HG03135 (cell line): ENCODE results near the gene DBN1.

Experiments used
- ATAC-seq: cut with Tn5 transposase; IDR thresholded peaks from one replicate; pipeline ENCODE4 v1.9.1; 2021; ENCODE audit warnings: mild to moderate bottlenecking, moderate library complexity; ENCODE audit not compliant: unreplicated experiment

Gene DBN1

DNA sequence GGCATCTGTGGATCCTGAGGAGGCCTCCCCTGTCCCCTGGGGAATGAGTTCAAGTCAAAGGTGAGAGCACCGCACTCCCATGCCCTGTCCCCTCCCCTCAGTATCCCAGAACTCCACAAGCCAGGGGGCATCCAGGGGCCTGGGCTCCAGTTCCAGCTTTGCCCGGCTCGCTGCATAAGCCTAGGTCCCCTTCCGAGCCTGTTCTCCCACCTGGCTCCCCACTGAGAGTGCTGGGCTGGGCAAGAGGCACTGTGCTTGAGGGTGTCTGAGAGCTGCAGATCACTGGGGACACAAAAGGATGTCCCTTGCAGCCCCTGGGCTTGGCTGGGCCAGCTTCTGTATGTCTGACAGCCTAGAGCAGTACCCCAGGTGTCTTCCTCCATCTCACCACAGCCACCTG, 31.6 kb upstream of the DBN1 start:
- no peak for ATAC-seq

DNA sequence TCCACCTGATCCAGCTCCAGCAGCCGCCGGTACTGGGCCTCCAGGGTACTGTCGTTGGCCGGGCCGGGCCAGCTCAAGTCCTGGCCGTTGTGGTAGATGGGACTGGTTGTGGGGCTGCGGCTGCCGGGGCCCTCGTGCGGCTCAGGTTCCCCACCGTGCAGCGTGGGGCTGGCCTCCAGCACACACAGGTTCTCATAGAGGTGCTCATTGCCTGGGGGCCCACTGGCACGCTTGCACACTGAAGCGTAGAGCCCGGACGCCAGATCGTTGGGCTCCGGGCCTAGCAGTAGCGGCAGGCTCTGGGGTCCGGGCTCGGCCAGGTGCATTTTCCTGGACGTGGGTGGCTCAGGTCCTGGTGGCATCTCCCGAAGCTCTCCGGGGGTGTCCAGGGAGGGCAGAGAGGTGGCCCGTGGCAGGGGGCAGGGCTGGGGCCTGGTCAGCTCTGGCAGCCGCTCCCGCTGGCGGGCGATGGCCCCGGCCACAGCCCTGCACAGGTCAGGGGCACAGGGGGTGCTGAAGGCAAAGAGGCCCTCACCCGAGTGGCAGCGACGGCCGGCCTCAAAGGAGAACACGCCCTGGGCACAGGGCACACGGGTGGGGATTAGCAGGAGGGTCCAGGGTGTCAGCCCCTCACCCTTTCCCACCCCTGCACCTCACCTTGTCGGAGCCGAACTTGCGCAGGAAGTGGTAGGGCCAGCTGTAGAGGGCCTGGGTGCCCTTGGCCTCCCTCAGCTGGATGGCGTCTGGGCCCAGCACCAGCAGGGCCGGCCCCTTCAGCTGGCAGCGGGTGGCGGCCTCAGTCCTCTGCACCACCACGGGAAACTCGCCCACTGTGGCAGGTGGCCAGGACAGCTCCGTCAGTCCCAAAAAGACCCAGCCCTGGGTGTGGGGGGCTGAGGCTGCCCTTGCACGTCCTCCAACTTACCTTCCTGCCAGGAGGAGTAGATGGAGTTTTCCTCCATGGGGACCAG, 30.9 kb upstream of the DBN1 start:
- ATAC-seq, result no peak

- ATAC-seq, result no peak
Observed at GRCh38 chr5:177503351-177504085, 30.1 kb upstream of the DBN1 start.

DNA sequence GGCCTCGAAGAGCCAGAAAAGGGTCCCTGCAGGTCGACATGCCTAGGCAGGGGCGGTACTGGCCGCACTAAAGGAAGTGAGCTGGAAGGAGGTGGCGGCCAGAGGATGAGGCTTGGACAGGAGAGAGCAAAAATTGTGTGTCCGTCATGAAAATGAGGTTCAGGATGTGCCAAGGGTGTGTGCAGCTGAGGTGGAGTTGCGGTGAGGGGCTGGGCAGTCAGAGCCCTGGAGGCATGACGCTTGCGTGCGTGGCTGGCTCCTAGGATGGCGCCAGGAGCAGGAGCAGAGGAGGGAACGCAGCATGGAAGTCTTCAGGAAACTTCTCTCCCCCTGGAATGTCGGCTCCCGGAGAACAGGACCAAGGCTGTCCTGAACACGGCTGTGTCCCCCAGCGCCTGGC, 29.5 kb upstream of the DBN1 start:
- ATAC-seq, result no peak

GRCh38 chr5:177501874-177502678, 28.6 kb upstream of the DBN1 start:
- ATAC-seq, result no peak

GRCh38 chr5:177500685-177501522, 27.5 kb upstream of the DBN1 start:
- ATAC-seq, result no peak

- ATAC-seq, result no peak
Observed at GRCh38 chr5:177499842-177500241, 26.4 kb upstream of the DBN1 start.

DNA sequence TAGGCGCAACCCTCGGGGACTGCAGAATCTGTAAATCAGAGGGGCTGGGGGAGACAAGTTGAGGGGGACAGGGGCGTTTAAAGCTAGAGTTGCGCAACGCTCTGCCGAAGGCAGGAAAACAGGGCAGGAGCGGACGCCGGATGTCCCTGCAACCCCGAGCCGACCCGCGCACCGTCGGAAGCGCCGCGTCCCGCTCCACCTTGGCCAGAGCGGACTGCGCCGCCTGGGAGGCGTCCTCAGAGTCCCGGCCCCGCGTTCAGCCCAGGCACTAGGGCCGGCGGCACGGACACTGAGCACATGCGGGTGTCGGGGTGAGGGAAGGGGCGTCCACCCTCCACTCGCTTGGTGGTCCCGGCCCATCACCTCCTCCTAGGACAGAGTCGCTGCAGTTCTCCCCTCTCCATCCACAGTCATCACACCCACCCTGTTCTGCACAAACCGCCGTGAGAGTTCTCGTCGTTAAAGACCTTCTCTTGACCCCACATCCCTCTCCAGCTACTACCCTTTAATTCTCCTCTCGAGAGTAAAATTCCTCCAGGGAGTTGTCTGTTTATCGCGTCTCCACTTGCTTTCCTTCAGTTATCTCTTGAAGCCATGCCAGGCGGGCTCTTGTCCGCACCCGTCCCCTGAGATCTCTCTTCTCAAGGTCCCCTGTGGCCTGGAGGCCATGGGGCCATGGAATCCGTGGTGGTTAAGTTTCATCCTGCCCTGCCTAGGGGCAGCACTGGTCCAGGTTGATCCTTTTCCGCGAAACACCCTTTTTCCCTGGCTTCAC, 24.8 kb upstream of the DBN1 start:
- no peak for ATAC-seq

DNA sequence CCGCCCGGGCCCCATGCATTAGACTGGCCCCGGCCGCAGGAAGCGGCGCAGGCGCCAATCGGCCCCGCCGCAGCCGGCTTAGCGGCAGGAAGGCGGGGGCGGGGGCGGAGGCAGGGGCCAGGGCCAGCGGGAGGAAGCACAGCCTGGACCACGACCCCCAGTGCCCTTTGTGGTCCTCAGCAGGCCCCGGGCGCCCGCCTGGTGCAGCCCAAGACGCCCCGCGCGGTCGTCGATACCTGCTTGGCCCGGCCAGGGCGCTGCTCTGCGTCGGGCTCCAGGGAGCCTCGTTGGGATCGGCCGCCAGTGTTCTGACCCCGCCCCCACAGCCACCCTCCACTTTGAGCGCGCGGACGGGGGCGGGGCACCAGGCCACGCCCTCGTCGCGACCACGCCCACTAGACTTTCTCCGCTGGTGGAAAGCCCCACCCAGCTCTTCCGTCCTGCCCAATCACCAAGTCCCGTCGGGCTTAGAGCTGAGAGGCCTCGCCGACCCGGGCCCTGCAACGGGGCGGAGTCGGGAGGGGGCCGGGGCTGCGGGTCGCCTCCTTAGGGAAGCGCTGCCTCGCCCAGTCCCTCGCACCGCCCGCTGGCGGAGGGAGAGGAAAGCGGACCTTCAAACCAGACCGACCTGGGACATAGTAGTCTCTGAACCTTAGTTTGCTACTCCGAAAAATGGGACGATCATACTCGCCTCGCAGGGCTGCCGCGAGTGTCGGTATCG, 24.0 kb upstream of the DBN1 start, which contains the start of gene PDLIM7:
Gene PDLIM7 (minus strand): TSS at position 313 of the 721 bp plus-strand sequence. CDS start 1,092 bp downstream, outside the sequence.
- peak; percentile 65 for ATAC-seq

DNA sequence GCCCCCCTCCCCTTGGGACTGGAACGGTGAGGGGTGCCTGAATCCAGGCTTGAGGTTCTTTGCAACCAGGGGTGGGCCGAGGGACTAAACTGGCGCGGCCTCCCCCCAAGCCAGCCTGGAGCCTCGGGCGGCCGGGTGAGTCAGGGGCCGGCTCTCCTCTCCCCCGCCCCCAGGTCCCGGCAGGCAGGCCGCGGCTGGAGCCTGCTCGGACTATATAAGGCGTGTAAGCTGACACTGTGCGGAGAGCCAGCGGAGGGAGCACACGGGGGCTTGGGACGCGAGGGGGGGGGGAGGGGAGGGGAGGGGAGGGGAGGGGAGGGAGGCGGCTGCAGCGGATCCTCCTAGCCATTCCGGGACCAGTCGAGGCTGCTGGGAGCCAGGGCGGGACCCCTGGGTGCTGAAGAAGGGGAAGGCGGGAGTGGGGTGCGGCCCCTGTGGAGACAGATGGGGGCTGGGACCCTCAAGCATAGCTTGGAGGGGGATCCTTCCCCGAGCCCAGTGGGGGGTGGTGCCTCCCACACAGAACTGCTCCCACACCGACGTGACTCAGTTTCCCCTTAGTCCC, 23.4 kb upstream of the DBN1 start:
- ATAC-seq, result no peak

GRCh38 chr5:177496070-177496726, 22.8 kb upstream of the DBN1 start:
- ATAC-seq, result no peak

- no peak for ATAC-seq
Observed at GRCh38 chr5:177495243-177496060, 22.0 kb upstream of the DBN1 start.

- ATAC-seq, result no peak
Observed at GRCh38 chr5:177494346-177495195, 21.1 kb upstream of the DBN1 start.

DNA sequence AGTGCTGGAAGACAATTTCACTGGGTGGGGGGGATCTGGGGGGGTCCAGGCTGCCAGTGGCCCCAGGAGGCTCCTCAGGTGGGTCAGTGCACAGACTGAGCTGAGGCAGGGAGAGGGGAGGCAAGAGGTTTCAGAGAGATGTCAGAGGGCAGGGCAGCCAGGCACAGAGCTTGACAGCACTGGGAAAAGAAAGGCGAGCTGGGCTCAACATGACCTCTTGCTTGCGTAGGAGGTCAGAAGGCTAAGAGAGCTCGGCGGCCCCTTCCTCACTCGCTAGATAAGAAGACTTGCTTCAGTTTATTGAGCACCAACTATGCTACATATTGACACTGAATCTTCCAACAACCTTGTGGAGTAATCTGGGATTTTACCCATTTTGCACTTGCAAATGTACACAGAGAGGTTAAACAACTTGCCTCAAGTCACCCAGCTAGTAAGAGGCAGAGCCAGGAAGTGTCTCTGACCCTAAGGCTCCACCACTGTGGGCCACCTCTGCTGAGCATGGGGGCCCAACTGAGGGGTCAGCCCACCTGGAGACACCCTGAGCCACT, 20.4 kb upstream of the DBN1 start:
- ATAC-seq, result no peak

DNA sequence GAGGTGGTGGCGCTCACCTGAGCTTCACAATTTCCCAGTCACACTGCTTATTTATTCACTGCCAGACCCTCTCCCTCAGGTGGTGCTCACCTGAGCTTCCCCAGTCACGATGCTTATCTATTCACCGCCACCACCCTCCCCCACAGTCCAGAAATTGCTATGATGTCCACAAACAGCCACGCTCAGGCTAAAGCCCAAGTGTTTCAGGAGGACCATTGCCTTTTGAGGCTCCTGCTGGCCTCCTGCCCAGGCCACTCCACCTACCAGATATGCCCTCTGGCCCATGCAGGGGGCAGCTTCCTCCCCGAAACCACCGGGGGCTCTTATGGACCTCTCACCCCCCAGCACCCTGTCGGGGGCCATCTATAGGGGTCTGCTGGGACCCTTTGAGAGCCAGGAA, 19.4 kb upstream of the DBN1 start:
- no peak for ATAC-seq
